Muscle layer of duodenum (tissue), 2 donors: Measurements from ENCODE around the gene FRA10AC1.
A peak's percentile ranks its signal among the peaks of the same experiment; 100 is the strongest.
"Not testable (repeated sequence)": the region's sequence is repeated elsewhere in the genome, so short reads cannot be mapped to it uniquely, and the experiment has no call there.

ENCODE experiments used
- H3K27ac ChIP-seq: one replicate; pipeline ENCODE4 v1.7.0; 2013; ENCODE audit warnings: mild to moderate bottlenecking, low read length
- H3K27me3 ChIP-seq: one replicate; pipeline ENCODE4 v1.7.0; 2013; ENCODE audit warnings: low read depth, mild to moderate bottlenecking, control low read depth, low read length
- H3K36me3 ChIP-seq, 2 donors: one replicate each; pipeline ENCODE4 v1.7.0; 2013; ENCODE audit warnings: low read length in 2 of 2, control low read depth in 1 of 2, mild to moderate bottlenecking in 1 of 2; ENCODE audit not compliant: insufficient read depth in 2 of 2, control insufficient read depth in 1 of 2
- H3K4me1 ChIP-seq, 2 donors: one replicate each; pipeline ENCODE4 v1.7.0; 2013; ENCODE audit warnings: low read length in 2 of 2, mild to moderate bottlenecking in 2 of 2, control low read depth in 1 of 2, moderate library complexity in 1 of 2; ENCODE audit not compliant: insufficient read depth in 2 of 2, control insufficient read depth in 1 of 2
- H3K4me3 ChIP-seq, 2 donors: one replicate each; pipeline ENCODE4 v1.7.0; 2013; ENCODE audit warnings: low read length in 2 of 2, low read depth in 1 of 2, mild to moderate bottlenecking in 1 of 2
- H3K9me3 ChIP-seq, 2 donors: one replicate each; pipeline ENCODE4 v1.7.0; 2013; ENCODE audit warnings: low read length in 2 of 2, control low read depth in 1 of 2, mild to moderate bottlenecking in 1 of 2; ENCODE audit not compliant: control insufficient read depth in 1 of 2
- donor health status: healthy.

FRA10AC1 gene

DNA sequence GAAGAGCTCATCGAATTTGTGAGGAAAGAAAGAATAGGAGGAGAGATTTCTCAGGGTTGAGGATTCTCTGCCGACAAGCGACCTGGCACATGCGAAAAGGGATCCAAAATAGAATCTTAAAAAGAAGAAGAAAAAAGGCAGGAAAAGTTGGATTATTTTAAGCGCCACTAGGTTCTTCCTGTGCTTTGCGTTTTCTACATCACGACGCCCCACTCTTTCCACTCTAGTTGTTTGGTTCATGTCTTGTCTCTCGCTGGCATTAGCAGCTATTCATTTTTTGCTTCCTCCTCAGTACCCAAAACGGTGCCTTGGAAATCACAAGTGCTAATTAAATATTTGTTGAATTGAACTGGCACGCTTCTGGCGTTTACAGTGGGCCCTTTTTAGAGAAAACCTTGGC is 674 bp upstream of the FRA10AC1 start:
- Histone ChIP-seq H3K27me3 (no peaks in the 10 kb centered on the region), H3K4me3 (peak overlapping the region; percentile 65 to 79)

DNA sequence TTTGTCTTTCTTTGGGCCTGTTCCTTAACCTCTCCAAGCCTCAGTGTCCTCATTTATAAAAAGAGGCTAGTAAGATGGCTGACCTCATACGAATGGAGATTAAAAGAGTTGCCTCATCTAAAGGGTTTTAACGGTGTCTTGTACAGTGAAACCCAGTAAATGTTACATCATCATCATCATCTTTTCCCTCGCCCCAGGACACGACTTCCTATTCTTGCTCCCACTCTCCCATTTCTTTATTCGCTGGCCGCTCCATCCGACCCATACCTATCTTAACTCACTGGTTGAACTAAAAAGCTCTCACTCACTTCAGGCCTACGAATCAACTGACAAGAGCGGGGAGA is 554 bp downstream of the FRA10AC1 start:
- Histone ChIP-seq H3K27ac (peak overlapping the region; percentile 95), H3K4me1 (peaks cover 0 to 16% of the 10 kb centered on the region in 2 donors), H3K27me3 (no peaks in the 10 kb centered on the region), H3K36me3 (peaks cover 7 to 10% of the 10 kb centered on the region in 2 donors), H3K9me3 (no peaks in the 10 kb centered on the region), H3K4me3 (peak overlapping the region; percentile 65 to 79)

More for the DNA sequence above, 674 bp upstream of the FRA10AC1 start:
- H3K9me3 ChIP-seq: no peaks in the 10 kb centered on the region
- peaks cover 0 to 10% of the 10 kb centered on the region in 2 donors for H3K36me3 ChIP-seq
- peaks cover 0 to 16% of the 10 kb centered on the region in 2 donors for H3K4me1 ChIP-seq
- H3K27ac ChIP-seq: peak overlapping the region; percentile 80

DNA sequence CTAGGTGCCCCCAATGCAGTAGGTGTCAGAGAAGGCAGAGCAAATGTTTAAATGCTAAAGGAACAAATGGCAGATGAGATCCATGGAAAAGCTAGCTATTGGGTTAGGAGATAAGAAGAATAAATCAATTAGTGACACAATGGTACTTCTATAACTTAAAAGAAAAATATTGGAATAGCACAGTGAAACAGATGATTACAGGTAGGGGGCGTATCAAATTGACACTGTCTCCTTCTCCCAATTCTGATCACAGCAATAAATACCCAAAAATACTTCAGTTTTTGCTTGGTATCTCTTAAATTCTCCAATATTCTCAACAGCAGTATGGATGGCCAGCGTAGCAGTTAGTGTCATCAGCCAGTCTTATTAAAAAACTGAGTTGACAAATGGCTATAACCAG is 5.2 kb downstream of the FRA10AC1 start:
- Histone ChIP-seq H3K9me3 (no peaks in the 10 kb centered on the region), H3K4me3 (no peak overlapping the region), H3K27ac (no peak overlapping the region), H3K4me1 (peaks cover 0 to 11% of the 10 kb centered on the region in 2 donors), H3K27me3 (no peaks in the 10 kb centered on the region), H3K36me3 (peaks cover 13 to 34% of the 10 kb centered on the region in 2 donors)

DNA sequence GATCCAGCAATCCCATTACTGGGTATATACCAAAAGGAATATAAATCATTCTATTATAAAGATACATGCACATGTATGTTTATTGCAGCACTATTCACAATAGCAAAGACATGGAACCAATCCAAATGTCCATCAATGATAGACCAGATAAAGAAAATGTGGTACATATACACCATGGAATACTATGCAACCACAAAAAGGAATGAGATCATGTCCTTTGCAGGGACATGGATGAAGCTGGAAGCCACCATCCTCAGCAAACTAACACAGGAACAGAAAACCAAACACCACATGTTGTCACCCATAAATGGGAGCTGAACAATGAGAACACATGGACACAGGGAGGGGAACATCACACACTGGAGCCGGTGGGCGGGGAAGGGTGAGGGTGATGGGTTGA is 5.8 kb downstream of the FRA10AC1 start:
- H3K4me3 ChIP-seq, H3K4me1 ChIP-seq, H3K27ac ChIP-seq, H3K27me3 ChIP-seq, H3K9me3 ChIP-seq: not testable (repeated sequence)
- peaks cover 16 to 36% of the 10 kb centered on the region in 2 donors for H3K36me3 ChIP-seq

DNA sequence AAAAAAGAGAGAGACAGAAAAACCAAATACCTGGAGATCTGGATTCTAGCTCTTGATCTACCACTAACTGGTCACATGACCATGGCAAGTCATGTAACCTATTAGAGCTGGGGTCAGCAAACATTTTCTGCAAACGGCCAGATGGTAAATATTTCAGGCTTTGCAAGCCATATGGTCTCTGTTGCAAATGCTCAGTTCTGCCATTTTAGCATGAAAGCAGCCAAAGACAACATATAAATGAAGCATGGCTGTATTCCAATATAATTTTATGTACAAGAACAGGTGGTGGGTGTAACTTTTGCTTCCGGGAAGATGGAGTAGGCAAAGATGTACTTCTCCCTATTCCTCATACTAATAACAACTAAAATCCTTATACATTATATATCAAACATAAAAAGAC is 6.7 kb downstream of the FRA10AC1 start:
- Histone ChIP-seq H3K27ac (no peak overlapping the region), H3K27me3 (no peaks in the 10 kb centered on the region), H3K4me1 (peaks cover 0 to under 1% of the 10 kb centered on the region in 2 donors), H3K4me3 (no peak overlapping the region), H3K36me3 (peaks cover 16 to 45% of the 10 kb centered on the region in 2 donors), H3K9me3 (no peaks in the 10 kb centered on the region)

DNA sequence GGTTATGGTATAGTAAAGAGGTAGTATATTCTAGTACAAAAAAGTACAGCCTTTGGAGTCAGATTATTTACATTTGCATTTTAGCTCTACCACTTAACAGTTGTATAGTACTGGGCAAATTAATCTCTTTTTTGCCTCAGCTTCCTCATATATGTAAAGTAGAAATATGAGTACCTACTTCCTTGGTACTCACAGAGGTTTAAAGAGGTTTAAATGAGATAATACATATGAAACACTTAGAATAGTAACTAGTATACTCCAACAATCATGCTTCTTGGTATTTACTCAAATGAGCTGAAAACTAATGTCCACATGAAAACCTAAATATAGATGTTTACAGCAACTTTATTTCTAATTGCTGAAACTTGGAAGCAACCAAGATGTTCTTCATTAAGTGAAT is 14.7 kb downstream of the FRA10AC1 start:
- Histone ChIP-seq H3K9me3 (no peaks in the 10 kb centered on the region), H3K27me3 (no peaks in the 10 kb centered on the region), H3K36me3 (peaks cover 6 to 41% of the 10 kb centered on the region in 2 donors), H3K27ac (no peak overlapping the region), H3K4me3 (no peak overlapping the region), H3K4me1 (no peaks in the 10 kb centered on the region)

DNA sequence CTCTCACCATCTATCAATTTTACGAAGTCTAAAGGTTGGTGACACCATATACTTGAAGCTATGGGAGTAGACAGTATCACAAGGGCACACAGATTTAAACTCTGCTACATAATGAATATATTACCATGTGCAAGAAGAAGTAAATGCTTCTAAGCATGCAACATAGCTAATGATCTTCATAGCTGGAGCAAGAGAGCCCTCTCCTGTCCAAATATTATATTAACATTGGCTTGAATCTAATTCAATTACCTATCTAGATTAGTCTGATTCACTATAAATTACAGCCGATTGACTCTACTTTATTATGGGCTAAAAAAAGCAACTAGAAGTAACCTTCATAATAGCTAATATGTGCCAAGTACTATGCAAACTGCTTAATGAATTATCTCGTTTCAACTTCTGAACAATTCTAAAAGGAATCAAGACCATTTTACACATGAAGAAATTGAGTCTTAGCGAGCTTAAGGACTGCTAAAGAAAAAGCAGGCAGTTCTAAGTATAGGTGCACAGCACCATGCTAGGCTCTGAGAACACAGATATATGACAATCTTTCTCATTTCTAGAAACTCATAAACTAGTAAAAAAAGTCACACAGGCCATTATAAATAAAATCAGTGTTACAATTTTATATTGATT is 21.9 kb downstream of the FRA10AC1 start:
- no peak overlapping the region for H3K4me3 ChIP-seq
- no peak overlapping the region for H3K27ac ChIP-seq
- peaks cover 19 to 49% of the 10 kb centered on the region in 2 donors for H3K36me3 ChIP-seq
- no peaks in the 10 kb centered on the region for H3K9me3 ChIP-seq
- no peaks in the 10 kb centered on the region for H3K4me1 ChIP-seq
- H3K27me3 ChIP-seq: no peaks in the 10 kb centered on the region

DNA sequence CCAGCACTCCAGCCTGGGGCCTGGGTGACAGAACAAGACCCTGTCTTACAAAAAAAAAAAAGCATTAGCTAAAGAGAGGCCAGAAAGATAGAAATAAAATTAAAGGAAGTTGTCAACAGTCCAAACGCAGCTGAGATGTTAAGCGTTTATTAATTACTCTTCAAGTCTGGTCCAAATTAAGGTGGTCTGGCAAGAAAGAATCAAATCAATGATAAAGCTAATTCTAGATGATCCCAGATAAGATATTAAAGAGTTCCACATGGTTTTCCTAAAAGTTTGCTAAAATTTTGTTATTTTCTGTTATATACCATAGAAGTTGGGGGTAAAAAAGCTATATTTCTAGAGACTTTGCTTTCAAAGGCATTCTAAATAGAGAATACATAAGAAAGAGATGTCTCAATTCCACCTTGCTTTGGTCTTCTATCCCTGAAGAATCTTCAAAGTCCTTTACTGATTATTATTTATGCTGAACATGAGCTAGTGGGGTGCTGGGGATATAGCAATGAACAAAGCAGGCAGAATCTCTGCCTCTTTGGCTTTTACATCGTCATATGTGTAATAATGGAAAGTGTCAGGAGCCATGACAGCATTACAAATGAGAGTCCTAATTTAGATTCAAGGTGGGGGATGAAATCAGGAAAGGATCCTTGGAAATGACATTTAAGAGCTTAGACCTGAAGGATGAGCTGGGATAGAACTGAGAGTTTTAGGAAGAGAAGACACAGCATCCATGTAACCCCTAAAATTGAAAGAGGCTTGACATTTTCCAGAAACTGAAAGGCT is 23.4 kb downstream of the FRA10AC1 start:
- H3K36me3 ChIP-seq: peaks cover 29 to 60% of the 10 kb centered on the region in 2 donors

DNA sequence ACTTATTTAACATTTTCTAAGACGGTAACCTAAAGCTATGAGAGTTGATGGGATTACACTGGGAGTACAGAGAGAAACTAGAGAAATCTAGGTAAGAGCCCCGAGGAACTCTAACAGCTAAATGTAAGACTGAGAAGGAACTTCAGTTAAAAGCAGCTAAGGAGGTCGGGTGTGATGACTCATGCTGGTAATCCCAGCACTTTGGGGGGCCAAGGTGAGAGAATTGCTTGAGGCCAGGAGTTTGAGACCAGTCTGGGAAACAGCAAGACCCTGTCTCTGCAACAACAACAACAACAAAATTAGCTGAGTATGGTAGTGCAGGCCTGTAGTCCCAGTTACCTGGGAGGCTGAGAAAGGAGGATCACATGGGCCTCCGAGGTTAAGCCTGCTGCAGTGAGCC is 24.0 kb downstream of the FRA10AC1 start:
- Histone ChIP-seq H3K36me3 (peaks cover 33 to 58% of the 10 kb centered on the region in 2 donors), H3K27me3 (no peaks in the 10 kb centered on the region), H3K27ac (no peak overlapping the region), H3K9me3 (no peaks in the 10 kb centered on the region), H3K4me3 (no peak overlapping the region), H3K4me1 (no peaks in the 10 kb centered on the region)

More for the DNA sequence above, 23.4 kb downstream of the FRA10AC1 start:
- no peak overlapping the region for H3K4me3 ChIP-seq
- no peak overlapping the region for H3K27ac ChIP-seq
- no peaks in the 10 kb centered on the region for H3K4me1 ChIP-seq
- H3K9me3 ChIP-seq: no peaks in the 10 kb centered on the region
- no peaks in the 10 kb centered on the region for H3K27me3 ChIP-seq

DNA sequence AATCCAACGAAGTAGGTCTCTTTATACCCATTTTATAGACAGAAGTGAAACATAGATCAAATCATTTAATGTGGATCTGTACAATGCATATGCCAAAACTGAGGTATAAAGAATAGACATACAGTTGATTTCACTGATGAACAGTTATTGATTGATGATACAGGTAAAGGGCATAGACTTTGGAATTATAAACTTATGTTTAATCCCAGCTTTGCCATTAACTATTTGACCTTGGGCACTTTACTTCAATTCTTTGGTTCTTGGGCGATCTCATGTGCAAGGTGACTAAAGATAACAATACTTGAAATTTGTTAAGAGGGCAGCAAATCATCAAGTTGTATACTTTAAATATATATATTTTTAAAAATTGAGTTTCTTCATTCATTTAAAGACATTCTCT is 28.6 kb downstream of the FRA10AC1 start:
- Histone ChIP-seq H3K9me3 (no peaks in the 10 kb centered on the region), H3K27me3 (no peaks in the 10 kb centered on the region), H3K4me1 (no peaks in the 10 kb centered on the region), H3K36me3 (peaks cover 36 to 63% of the 10 kb centered on the region in 2 donors), H3K4me3 (no peak overlapping the region), H3K27ac (no peak overlapping the region)

DNA sequence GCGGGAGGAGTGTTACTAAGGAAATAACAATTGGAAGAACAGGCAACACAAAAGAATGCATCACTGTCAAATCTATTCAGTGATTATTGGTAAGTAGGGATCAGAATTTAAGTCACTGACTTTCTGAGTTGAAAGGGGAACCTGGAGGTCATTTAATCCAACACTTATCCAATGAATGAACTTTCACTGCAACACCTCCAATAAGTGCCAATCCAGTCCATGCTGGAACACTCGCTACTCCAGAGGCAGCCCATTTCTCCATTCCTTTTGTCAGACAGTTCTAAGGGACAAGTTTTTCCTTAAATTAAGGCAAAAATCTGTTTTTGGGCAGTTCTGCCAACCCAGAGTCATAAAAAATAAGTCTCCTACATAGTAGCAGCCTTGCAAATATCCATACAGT is 29.5 kb downstream of the FRA10AC1 start:
- H3K36me3 ChIP-seq: peaks cover 33 to 63% of the 10 kb centered on the region in 2 donors
- no peaks in the 10 kb centered on the region for H3K27me3 ChIP-seq
- no peaks in the 10 kb centered on the region for H3K4me1 ChIP-seq
- no peak overlapping the region for H3K27ac ChIP-seq
- no peak overlapping the region for H3K4me3 ChIP-seq
- H3K9me3 ChIP-seq: no peaks in the 10 kb centered on the region
